OCI-LY3 (cell line): Measurements from ENCODE around the gene VWA1.
"Not testable (repeated sequence)": the region's sequence is repeated elsewhere in the genome, so short reads cannot be mapped to it uniquely, and the experiment has no call there.

ENCODE experiments used
- CTCF ChIP-seq: fragments of 200-600, 300-600 bp; sonication (generic); IDR thresholded peaks from 2 replicates; pipeline ENCODE4 v1.5.1; 2014; ENCODE audit warnings: antibody characterized with exemption, low read length, low read depth
- EZH2phosphoT487 ChIP-seq: fragments of 200-600 bp; shearing (Covaris generic); IDR thresholded peaks from 2 replicates; pipeline ENCODE4 v1.6.1; 2018; ENCODE audit warnings: antibody characterized with exemption, mixed run types, low read depth

- not testable (repeated sequence) for TF ChIP-seq CTCF, EZH2phosphoT487
Observed at GRCh38 chr1:1402901-1403392, 32.5 kb upstream of the VWA1 start.
